Measurements from ENCODE around the gene ASIC2.

Gene ASIC2

DNA sequence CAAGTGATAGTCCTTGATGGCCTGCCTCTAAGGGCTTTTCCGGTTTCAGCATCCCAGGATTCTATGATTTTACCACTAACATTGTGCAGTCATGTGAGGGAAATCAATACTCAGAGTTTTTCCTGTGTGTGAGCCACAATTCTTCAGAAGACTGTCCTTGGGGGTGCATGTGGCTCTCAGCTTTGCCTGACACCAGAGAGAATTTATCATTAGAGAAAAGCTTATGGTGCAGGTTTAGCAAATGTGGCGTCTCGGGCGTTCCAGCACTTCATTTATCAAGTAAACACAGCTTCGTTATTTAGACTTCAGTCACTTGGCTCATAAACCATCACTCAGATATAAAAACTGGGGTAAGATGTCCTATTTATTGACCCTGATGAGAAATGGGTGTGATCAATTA, 238.7 kb downstream of the ASIC2 start:
- H3K27me3 ChIP-seq (ENCODE audit: insufficient read depth, poor library complexity, severe bottlenecking): no peaks in the 10 kb centered on the region
- H3K27ac ChIP-seq (replicated peaks): no peak overlapping the region
- TF ChIP-seq REST (IDR thresholded peaks at IDR 0.05; ENCODE audit: insufficient replicate concordance, low read depth) (no peak), CTCF (IDR thresholded peaks at IDR 0.05; ENCODE audit: insufficient read depth, low read length) (no peak), POLR2AphosphoS5 (IDR thresholded peaks at IDR 0.05; ENCODE audit: low read depth) (no peak), GABPA (IDR thresholded peaks at IDR 0.05; ENCODE audit: low read depth) (no peak), SPI1 (IDR thresholded peaks at IDR 0.05; ENCODE audit: borderline replicate concordance, low read depth) (no peak)
- no peak overlapping the region for H3K4me3 ChIP-seq (replicated peaks; ENCODE audit: insufficient read depth, low read length)
- DNase-seq (ENCODE audit: low read depth in 1 of 2, low spot score in 1 of 2): no peak

DNA sequence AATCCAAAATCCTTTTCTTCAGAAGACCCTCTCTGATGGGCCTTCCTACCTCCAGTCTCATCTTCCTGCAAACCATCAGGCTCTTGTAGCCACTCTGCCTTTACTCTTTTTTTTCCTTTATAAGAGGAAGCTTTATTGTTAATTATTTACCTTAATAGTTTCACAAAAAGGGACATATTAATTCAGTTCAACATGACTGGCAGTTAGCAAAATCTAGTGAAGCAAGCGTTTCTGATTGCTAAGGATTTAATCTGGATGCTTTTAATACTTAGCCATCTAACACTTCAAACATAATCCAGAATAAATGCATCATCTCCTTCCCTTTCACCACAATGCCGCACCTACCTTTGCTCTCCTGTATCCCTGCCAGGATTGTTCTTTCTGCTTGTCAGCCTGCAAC, 239.4 kb downstream of the ASIC2 start:
- Histone ChIP-seq H3K4me3 (replicated peaks; ENCODE audit: insufficient read depth, low read length) (no peak overlapping the region), H3K27ac (replicated peaks) (no peak overlapping the region), H3K27me3 (ENCODE audit: insufficient read depth, poor library complexity, severe bottlenecking) (no peaks in the 10 kb centered on the region)
- TF ChIP-seq REST (IDR thresholded peaks at IDR 0.05; ENCODE audit: insufficient replicate concordance, low read depth): no peak
- no peak for DNase-seq (ENCODE audit: low read depth in 1 of 2, low spot score in 1 of 2)

GRCh38 chr17:33052856-33053255, 240.2 kb downstream of the ASIC2 start:
- no peak for DNase-seq (ENCODE audit: low read depth in 1 of 2, low spot score in 1 of 2)
- no peaks in the 10 kb centered on the region for H3K27me3 ChIP-seq (ENCODE audit: insufficient read depth, poor library complexity, severe bottlenecking)
- H3K4me3 ChIP-seq (replicated peaks; ENCODE audit: insufficient read depth, low read length): no peak overlapping the region
- H3K27ac ChIP-seq (replicated peaks): no peak overlapping the region
- TF ChIP-seq CTCF (IDR thresholded peaks at IDR 0.05; ENCODE audit: insufficient read depth, low read length) (no peak), REST (IDR thresholded peaks at IDR 0.05; ENCODE audit: insufficient replicate concordance, low read depth) (no peak), SPI1 (IDR thresholded peaks at IDR 0.05; ENCODE audit: borderline replicate concordance, low read depth) (no peak), POLR2AphosphoS5 (IDR thresholded peaks at IDR 0.05; ENCODE audit: low read depth) (no peak), GABPA (IDR thresholded peaks at IDR 0.05; ENCODE audit: low read depth) (no peak)

DNA sequence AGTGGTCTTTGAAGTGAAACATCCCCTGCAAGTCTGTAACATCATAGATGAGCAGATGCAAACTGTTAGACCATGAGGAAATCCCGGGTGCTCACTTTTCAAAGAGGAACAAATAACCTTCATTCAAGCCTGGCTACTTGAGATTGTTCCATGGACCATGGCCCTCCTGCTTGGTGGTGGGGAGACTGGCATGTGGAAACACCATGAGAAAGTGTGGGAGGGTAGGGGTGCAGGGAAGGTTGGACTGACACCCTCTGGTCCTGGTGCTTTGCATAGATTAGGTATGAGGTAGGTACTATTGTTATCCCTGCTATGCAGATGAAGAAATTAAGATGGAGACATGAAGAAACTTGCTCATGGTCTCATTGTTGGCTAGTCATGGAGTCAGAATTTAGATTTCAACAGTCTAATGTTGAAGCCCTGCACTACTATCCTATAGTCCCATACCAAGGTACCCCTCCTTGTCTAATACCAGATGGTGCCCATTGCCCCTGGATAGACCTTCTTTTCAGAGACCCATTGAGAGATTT, 242.4 kb downstream of the ASIC2 start:
- no peaks in the 10 kb centered on the region for H3K27me3 ChIP-seq (ENCODE audit: insufficient read depth, poor library complexity, severe bottlenecking)

More for the DNA sequence above, 242.4 kb downstream of the ASIC2 start:
- Histone ChIP-seq H3K4me3 (replicated peaks; ENCODE audit: insufficient read depth, low read length) (no peak overlapping the region), H3K27ac (replicated peaks) (no peak overlapping the region)
- no peak for DNase-seq (ENCODE audit: low read depth in 1 of 2, low spot score in 1 of 2)
- TF ChIP-seq SPI1 (IDR thresholded peaks at IDR 0.05; ENCODE audit: borderline replicate concordance, low read depth) (no peak), REST (IDR thresholded peaks at IDR 0.05; ENCODE audit: insufficient replicate concordance, low read depth) (no peak), CTCF (IDR thresholded peaks at IDR 0.05; ENCODE audit: insufficient read depth, low read length) (no peak), POLR2AphosphoS5 (IDR thresholded peaks at IDR 0.05; ENCODE audit: low read depth) (no peak)

All from HL-60 (cell line).